CD14-positive monocyte (primary cell): ENCODE data around the gene SOCS4. TPM values are rescaled to one million over a fixed set of nuclear protein-coding genes. Genes with fewer than 3 reads are reported as not detected.

Experiments used
- DNase-seq, 3 donors: peaks; one replicate each; pipeline ENCODE4 v3.0.0-alpha.2; 2011 to 2022
- H2AFZ ChIP-seq: 2 replicates; pipeline ENCODE4 v1.6.0; 2012; ENCODE audit warnings: mild to moderate bottlenecking, low read depth, low read length, inconsistent platforms; ENCODE audit not compliant: insufficient read depth, poor library complexity, severe bottlenecking
- H3K27ac ChIP-seq, 2 donors: 1 replicate in 1 of 2; 2 replicates in 1 of 2; pipeline ENCODE4 v1.5.1; 2012 to 2013; ENCODE audit warnings: low read length in 2 of 2, control low read depth in 1 of 2, inconsistent platforms in 1 of 2, low read depth in 1 of 2, mild to moderate bottlenecking in 1 of 2
- H3K27me3 ChIP-seq, 2 donors: one replicate each; pipeline versions ENCODE4 v1.6.0 to v1.6.1; 2011 to 2013; ENCODE audit warnings: low read length in 2 of 2; ENCODE audit not compliant: control insufficient read depth in 2 of 2, insufficient read depth in 2 of 2
- H3K36me3 ChIP-seq, 2 donors: replicated peaks in 1 of 2; 1 replicate in 1 of 2; 2 replicates in 1 of 2; pipeline versions ENCODE4 v1.5.1 to v1.6.1; 2012 to 2013; ENCODE audit warnings: low read length in 2 of 2, control low read depth in 1 of 2, inconsistent platforms in 1 of 2, mild to moderate bottlenecking in 1 of 2; ENCODE audit not compliant: insufficient read depth in 2 of 2, control insufficient read depth in 1 of 2
- H3K4me1 ChIP-seq, 2 donors: 1 replicate in 1 of 2; 2 replicates in 1 of 2; pipeline versions ENCODE4 v1.5.1 to v1.6.1; 2012 to 2013; ENCODE audit warnings: low read length in 2 of 2, control low read depth in 1 of 2, inconsistent platforms in 1 of 2, mild to moderate bottlenecking in 1 of 2, moderate library complexity in 1 of 2; ENCODE audit not compliant: insufficient read depth in 2 of 2, control insufficient read depth in 1 of 2
- H3K4me2 ChIP-seq: replicated peaks from 2 replicates; pipeline ENCODE3; 2012; ENCODE audit warnings: low read length, moderate library complexity, mild to moderate bottlenecking; ENCODE audit not compliant: poor library complexity, severe bottlenecking; ENCODE audit errors: extremely low read depth
- H3K4me3 ChIP-seq, 3 experiments: fragments of 200-600 bp in 1 of 3; sonication (generic) in 1 of 3; replicated peaks in 1 of 3; 1 replicate in 2 of 3; 2 replicates in 1 of 3; pipeline ENCODE4 v1.5.1; 2011 to 2013; ENCODE audit warnings: low read length in 3 of 3, mild to moderate bottlenecking in 3 of 3, control low read depth in 2 of 3, low read depth in 2 of 3, inconsistent platforms in 1 of 3, moderate library complexity in 1 of 3
- H3K79me2 ChIP-seq: 2 replicates; pipeline ENCODE4 v1.6.0; 2012; ENCODE audit warnings: mild to moderate bottlenecking, control low read depth, inconsistent platforms, low read length, moderate library complexity; ENCODE audit not compliant: insufficient read depth
- H3K9ac ChIP-seq: 2 replicates; pipeline ENCODE4 v1.6.0; 2017; ENCODE audit warnings: low read length, mild to moderate bottlenecking; ENCODE audit not compliant: insufficient read depth, poor library complexity, severe bottlenecking
- H3K9me3 ChIP-seq, 2 donors: replicated peaks in 1 of 2; 1 replicate in 1 of 2; 2 replicates in 1 of 2; pipeline versions ENCODE4 v1.5.1 to v1.6.1; 2012 to 2013; ENCODE audit warnings: low read length in 2 of 2, control low read depth in 1 of 2; ENCODE audit not compliant: control insufficient read depth in 1 of 2, insufficient read depth in 1 of 2
- H4K20me1 ChIP-seq: 2 replicates; pipeline ENCODE4 v1.6.0; 2012; ENCODE audit warnings: mild to moderate bottlenecking, low read length, control low read depth, moderate library complexity; ENCODE audit not compliant: insufficient read depth
- H3K27ac Mint-ChIP-seq, 7 donors: one replicate each; pipeline ENCODE4 v1.8.0; 2020; ENCODE audit warnings: mild to moderate bottlenecking in 7 of 7, mixed read lengths in 7 of 7, moderate library complexity in 6 of 7, inconsistent platforms in 2 of 7
- H3K27me3 Mint-ChIP-seq, 3 donors: one replicate each; pipeline ENCODE4 v1.8.0; 2021 to 2022; ENCODE audit warnings: low read depth in 3 of 3, mild to moderate bottlenecking in 3 of 3, mixed read lengths in 3 of 3, moderate library complexity in 3 of 3, inconsistent platforms in 1 of 3
- H3K36me3 Mint-ChIP-seq, 2 donors: one replicate each; pipeline ENCODE4 v1.8.0; 2020; ENCODE audit warnings: mixed read lengths in 2 of 2, inconsistent platforms in 1 of 2, mild to moderate bottlenecking in 1 of 2
- H3K4me1 Mint-ChIP-seq: one replicate; pipeline ENCODE4 v1.8.0; 2020; ENCODE audit warnings: mild to moderate bottlenecking, mixed read lengths
- H3K4me3 Mint-ChIP-seq, 2 donors: one replicate each; pipeline ENCODE4 v1.8.0; 2020; ENCODE audit warnings: mild to moderate bottlenecking in 2 of 2, mixed read lengths in 2 of 2, moderate library complexity in 1 of 2
- H3K9me3 Mint-ChIP-seq, 7 donors: one replicate each; pipeline ENCODE4 v1.8.0; 2020 to 2022; ENCODE audit warnings: mixed read lengths in 7 of 7, mild to moderate bottlenecking in 6 of 7, moderate library complexity in 6 of 7, inconsistent platforms in 2 of 7
- CTCF ChIP-seq: fragments of 200-600 bp; IDR thresholded peaks from one replicate; pipeline ENCODE4 v1.8.0; 2022; ENCODE audit warnings: antibody characterized with exemption, mild to moderate bottlenecking
- WGBS: methylation state at CpG from one replicate; pipeline ENCODE4 v1.1.5; 2013; ENCODE audit warnings: missing lambda C conversion rate; ENCODE audit not compliant: insufficient coverage; 5-methylcytosine and 5-hydroxymethylcytosine counted together
- intact Hi-C, 2 donors: fragments of 100-400 bp; cut with micrococcal nuclease; formaldehyde crosslinking; loops; one replicate each; pipeline versions ENCODE4 v1.15.0 to v1.15.1; 2023
- polyA plus RNA-seq, 3 donors: library from polyadenylated mRNA; depleted of rRNA in 1 of 3; unstranded in 2 of 3; stranded (reverse) in 1 of 3; fragments of 300-500 nt in 2 of 3; fragments of >200 nt in 1 of 3; fragmentation: Illumina TruSeq in 2 of 3; gene quantifications; 1 replicate in 2 of 3; 2 replicates in 1 of 3; pipeline ENCODE4 v1.2.3, GENCODE V29; 2012 to 2021

Gene SOCS4
- polyA plus RNA-seq, 3 donors, result 2.5 to 5.0 (median 3.0) TPM

- Histone ChIP-seq H3K9me3 (no peaks in the 10 kb centered on the region), H3K9ac (peak overlapping the region; percentile 86), H3K79me2 (peaks cover 74% of the 10 kb centered on the region), H3K36me3 (peaks cover 0 to 4% of the 10 kb centered on the region in 2 donors), H2AFZ (peak overlapping the region; percentile 87), H3K27me3 (no peaks in the 10 kb centered on the region), H3K27ac (peak overlapping the region in 1 of 2 donors; percentile 94), H4K20me1 (peaks cover under 1% of the 10 kb centered on the region), H3K4me1 (peaks cover 21 to 35% of the 10 kb centered on the region in 2 donors), H3K4me3 (peak overlapping the region in 1 of 3 experiments; percentile 94), H3K4me2 (peak overlapping the region; percentile 90)
- DNase-seq, result no peak
- no peak for TF ChIP-seq CTCF
- Mint-ChIP-seq H3K9me3 (no peaks in the 10 kb centered on the region), H3K27ac (peak overlapping the region in 4 of 7 donors; percentile 3 to 92 (median 79)), H3K36me3 (peaks cover 3 to 4% of the 10 kb centered on the region in 2 donors), H3K4me3 (peak overlapping the region; percentile 90 to 93), H3K4me1 (peaks cover 38% of the 10 kb centered on the region), H3K27me3 (no peaks in the 10 kb centered on the region)
- no CpG with 5 or more reads among the region's 7 CpGs for WGBS
- intact Hi-C loops, result no loop called here
Observed at GRCh38 chr14:55025948-55026347, 1.1 kb upstream of the SOCS4 start.

- peak overlapping the region; percentile 86 for H3K9ac ChIP-seq
- peak overlapping the region; percentile 72 to 94 for H3K27ac ChIP-seq
- H3K27ac Mint-ChIP-seq, result peak overlapping the region; percentile 92 to 98 (median 95)
- H3K4me3 Mint-ChIP-seq, result peak overlapping the region; percentile 90 to 93
- H3K9me3 Mint-ChIP-seq, result no peaks in the 10 kb centered on the region
- peaks cover 3 to 4% of the 10 kb centered on the region in 2 donors for H3K36me3 Mint-ChIP-seq
- intact Hi-C loops, result no loop called here
- peaks cover 79% of the 10 kb centered on the region for H3K79me2 ChIP-seq
- peak overlapping the region; percentile 79 to 94 (median 93) for H3K4me3 ChIP-seq
- TF ChIP-seq CTCF, result no peak
- no peaks in the 10 kb centered on the region for H3K27me3 ChIP-seq
- H3K4me1 Mint-ChIP-seq, result peaks cover 41% of the 10 kb centered on the region
- 0% methylated on average over 1 of the region's 9 CpGs for WGBS
- peak in 2 of 3 donors; percentile 4 to 51 for DNase-seq
- H3K27me3 Mint-ChIP-seq, result no peaks in the 10 kb centered on the region
- H3K36me3 ChIP-seq, result peaks cover 0 to 4% of the 10 kb centered on the region in 2 donors
- peaks cover 21 to 39% of the 10 kb centered on the region in 2 donors for H3K4me1 ChIP-seq
- H2AFZ ChIP-seq, result peak overlapping the region; percentile 87
- H4K20me1 ChIP-seq, result peaks cover 5% of the 10 kb centered on the region
- H3K4me2 ChIP-seq, result peak overlapping the region; percentile 90
- H3K9me3 ChIP-seq, result no peaks in the 10 kb centered on the region
Observed at GRCh38 chr14:55026441-55026792, 619 bp upstream of the SOCS4 start.
